Measurements from ENCODE around the gene FOXP1.

Gene FOXP1

GRCh38 chr3:71482771-71483170, 100.8 kb downstream of the FOXP1 start:
- no peaks in the 10 kb centered on the region for H3K9me3 ChIP-seq (ENCODE audit: severe bottlenecking)
- peaks cover under 1% of the 10 kb centered on the region; the same call in 1 of the 2 replicates for H3K36me3 ChIP-seq (ENCODE audit: low read depth)
- no peak overlapping the region for H3K27ac ChIP-seq (ENCODE audit: poor library complexity, severe bottlenecking)
- no peak for DNase-seq (ENCODE audit: low spot score)
- no peak for TF ChIP-seq CTCF (IDR thresholded peaks at IDR 0.05; ENCODE audit: poor library complexity, severe bottlenecking)
- no peak overlapping the region for H3K4me3 ChIP-seq (ENCODE audit: severe bottlenecking)
- H3K4me1 ChIP-seq (ENCODE audit: insufficient read depth, poor library complexity, severe bottlenecking), result no peaks in the 10 kb centered on the region
- ATAC-seq (ENCODE audit: low read depth), result no peak
- H3K27me3 ChIP-seq (ENCODE audit: insufficient read depth, poor library complexity, severe bottlenecking), result no peaks in the 10 kb centered on the region

GRCh38 chr3:71478568-71478967, 105.0 kb downstream of the FOXP1 start:
- no peaks in the 10 kb centered on the region for H3K9me3 ChIP-seq (ENCODE audit: severe bottlenecking)
- ATAC-seq (ENCODE audit: low read depth) (no peak), DNase-seq (ENCODE audit: low spot score) (no peak)
- H3K4me1 ChIP-seq (ENCODE audit: insufficient read depth, poor library complexity, severe bottlenecking), result no peaks in the 10 kb centered on the region
- no peak for TF ChIP-seq CTCF (IDR thresholded peaks at IDR 0.05; ENCODE audit: poor library complexity, severe bottlenecking)
- H3K4me3 ChIP-seq (ENCODE audit: severe bottlenecking), result no peak overlapping the region
- H3K36me3 ChIP-seq (ENCODE audit: low read depth), result no peaks in the 10 kb centered on the region
- H3K27me3 ChIP-seq (ENCODE audit: insufficient read depth, poor library complexity, severe bottlenecking), result no peaks in the 10 kb centered on the region
- H3K27ac ChIP-seq (ENCODE audit: poor library complexity, severe bottlenecking), result no peak overlapping the region

GRCh38 chr3:71476950-71477349, 106.6 kb downstream of the FOXP1 start:
- Histone ChIP-seq H3K27me3 (ENCODE audit: insufficient read depth, poor library complexity, severe bottlenecking) (no peaks in the 10 kb centered on the region), H3K4me3 (ENCODE audit: severe bottlenecking) (no peak overlapping the region), H3K9me3 (ENCODE audit: severe bottlenecking) (no peaks in the 10 kb centered on the region), H3K36me3 (ENCODE audit: low read depth) (peaks cover 4% of the 10 kb centered on the region; the same call in 1 of the 2 replicates), H3K27ac (ENCODE audit: poor library complexity, severe bottlenecking) (no peak overlapping the region), H3K4me1 (ENCODE audit: insufficient read depth, poor library complexity, severe bottlenecking) (no peaks in the 10 kb centered on the region)
- no peak for ATAC-seq (ENCODE audit: low read depth)
- DNase-seq (ENCODE audit: low spot score), result no peak
- TF ChIP-seq CTCF (IDR thresholded peaks at IDR 0.05; ENCODE audit: poor library complexity, severe bottlenecking), result no peak

- peaks cover 4% of the 10 kb centered on the region; the same call in 1 of the 2 replicates for H3K36me3 ChIP-seq (ENCODE audit: low read depth)
- no peaks in the 10 kb centered on the region for H3K27me3 ChIP-seq (ENCODE audit: insufficient read depth, poor library complexity, severe bottlenecking)
- ATAC-seq (ENCODE audit: low read depth) (no peak), DNase-seq (ENCODE audit: low spot score) (no peak)
- no peaks in the 10 kb centered on the region for H3K9me3 ChIP-seq (ENCODE audit: severe bottlenecking)
- peaks cover 14% of the 10 kb centered on the region for H3K4me1 ChIP-seq (ENCODE audit: insufficient read depth, poor library complexity, severe bottlenecking)
- TF ChIP-seq CTCF (IDR thresholded peaks at IDR 0.05; ENCODE audit: poor library complexity, severe bottlenecking), result no peak
- H3K27ac ChIP-seq (ENCODE audit: poor library complexity, severe bottlenecking), result no peak overlapping the region
- no peak overlapping the region for H3K4me3 ChIP-seq (ENCODE audit: severe bottlenecking)
Measured at GRCh38 chr3:71469138-71469435, 114.4 kb downstream of the FOXP1 start.

GRCh38 chr3:71468311-71469137, 115.0 kb downstream of the FOXP1 start:
- ATAC-seq (ENCODE audit: low read depth), result no peak
- no peak overlapping the region for H3K4me3 ChIP-seq (ENCODE audit: severe bottlenecking)
- peaks cover 19% of the 10 kb centered on the region for H3K4me1 ChIP-seq (ENCODE audit: insufficient read depth, poor library complexity, severe bottlenecking)
- TF ChIP-seq CTCF (IDR thresholded peaks at IDR 0.05; ENCODE audit: poor library complexity, severe bottlenecking), result no peak
- no peaks in the 10 kb centered on the region for H3K27me3 ChIP-seq (ENCODE audit: insufficient read depth, poor library complexity, severe bottlenecking)
- no peak for DNase-seq (ENCODE audit: low spot score)
- H3K27ac ChIP-seq (ENCODE audit: poor library complexity, severe bottlenecking), result no peak overlapping the region
- no peaks in the 10 kb centered on the region for H3K9me3 ChIP-seq (ENCODE audit: severe bottlenecking)
- peaks cover 4% of the 10 kb centered on the region; the same call in 1 of the 2 replicates for H3K36me3 ChIP-seq (ENCODE audit: low read depth)
